ENCODE results near the gene TIMM23. TPM values are rescaled to one million over a fixed set of nuclear protein-coding genes. Genes with fewer than 3 reads are reported as not detected.

Gene TIMM23
- total RNA-seq, 4 donors from 2014 or later: 17.2 to 52.6 (median 35.9) TPM

DNA sequence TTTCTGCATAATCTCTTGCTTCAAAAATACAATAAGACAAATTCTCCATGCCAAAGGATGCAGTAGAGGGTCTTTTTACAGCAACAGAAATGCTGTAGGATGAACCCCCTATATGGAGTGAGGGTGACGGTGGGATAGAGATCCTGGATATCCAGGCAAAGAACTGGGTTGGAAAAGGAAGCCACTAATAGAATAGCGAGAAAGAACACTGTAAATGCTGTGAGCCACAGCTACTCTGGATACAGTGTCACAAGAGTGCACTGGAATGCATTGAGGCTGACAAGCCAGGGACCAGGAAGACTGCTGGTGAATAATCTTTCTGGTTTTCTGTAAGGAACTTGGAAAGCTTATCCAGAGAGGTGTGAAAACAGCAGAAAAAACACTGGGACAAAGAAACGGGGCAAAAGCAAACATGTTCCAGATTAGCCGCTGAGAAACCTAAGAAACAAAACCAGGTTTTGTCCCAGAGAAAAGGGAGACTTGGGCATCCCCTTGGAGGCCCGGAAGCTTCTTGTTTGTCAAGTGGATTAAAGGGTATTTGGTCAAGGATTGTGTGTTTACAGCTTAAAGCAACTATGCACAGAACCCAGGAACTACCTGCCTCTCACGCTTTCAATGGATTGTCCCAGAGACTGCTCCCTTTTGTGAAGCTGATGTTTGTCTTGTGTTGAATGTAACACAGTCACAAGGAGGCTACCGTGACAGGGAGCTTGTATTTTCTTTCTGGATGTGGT, 79.9 kb downstream of the TIMM23 start:
- Histone ChIP-seq H3K27ac (no peak overlapping the region), H3K27me3 (no peaks in the 10 kb centered on the region), H3K4me1 (no peaks in the 10 kb centered on the region), H3K36me3 (no peaks in the 10 kb centered on the region), H3K4me3 (no peak overlapping the region), H3K9me3 (no peaks in the 10 kb centered on the region)
- 48 to 53% methylated on average over 5 to 7 of the region's 7 CpGs for WGBS, 2 donors (ENCODE audit: low coverage in 1 of 2)
- DNase-seq: no peak
- TF ChIP-seq, protein P1, sequence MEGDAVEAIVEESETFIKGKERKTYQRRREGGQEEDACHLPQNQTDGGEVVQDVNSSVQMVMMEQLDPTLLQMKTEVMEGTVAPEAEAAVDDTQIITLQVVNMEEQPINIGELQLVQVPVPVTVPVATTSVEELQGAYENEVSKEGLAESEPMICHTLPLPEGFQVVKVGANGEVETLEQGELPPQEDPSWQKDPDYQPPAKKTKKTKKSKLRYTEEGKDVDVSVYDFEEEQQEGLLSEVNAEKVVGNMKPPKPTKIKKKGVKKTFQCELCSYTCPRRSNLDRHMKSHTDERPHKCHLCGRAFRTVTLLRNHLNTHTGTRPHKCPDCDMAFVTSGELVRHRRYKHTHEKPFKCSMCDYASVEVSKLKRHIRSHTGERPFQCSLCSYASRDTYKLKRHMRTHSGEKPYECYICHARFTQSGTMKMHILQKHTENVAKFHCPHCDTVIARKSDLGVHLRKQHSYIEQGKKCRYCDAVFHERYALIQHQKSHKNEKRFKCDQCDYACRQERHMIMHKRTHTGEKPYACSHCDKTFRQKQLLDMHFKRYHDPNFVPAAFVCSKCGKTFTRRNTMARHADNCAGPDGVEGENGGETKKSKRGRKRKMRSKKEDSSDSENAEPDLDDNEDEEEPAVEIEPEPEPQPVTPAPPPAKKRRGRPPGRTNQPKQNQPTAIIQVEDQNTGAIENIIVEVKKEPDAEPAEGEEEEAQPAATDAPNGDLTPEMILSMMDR (IDR thresholded peaks at IDR 0.05): no peak
- no peak for TF ChIP-seq EP300 (IDR thresholded peaks at IDR 0.05; ENCODE audit: low read depth)
- TF ChIP-seq POLR2A (IDR thresholded peaks at IDR 0.05): no peak
- TF ChIP-seq POLR2AphosphoS5 (IDR thresholded peaks at IDR 0.05): no peak
- in situ Hi-C loops (cut with MboI; ENCODE audit: low pct_ligation_motif_present in 1 of 4, low pct_unique_long_range_greater_than_20kb in 1 of 4, low sequenced_read_pairs in 3 of 4): no loop called here
- intact Hi-C loops (cut with DNase I; ENCODE audit: low total_unique reads): no loop called here

DNA sequence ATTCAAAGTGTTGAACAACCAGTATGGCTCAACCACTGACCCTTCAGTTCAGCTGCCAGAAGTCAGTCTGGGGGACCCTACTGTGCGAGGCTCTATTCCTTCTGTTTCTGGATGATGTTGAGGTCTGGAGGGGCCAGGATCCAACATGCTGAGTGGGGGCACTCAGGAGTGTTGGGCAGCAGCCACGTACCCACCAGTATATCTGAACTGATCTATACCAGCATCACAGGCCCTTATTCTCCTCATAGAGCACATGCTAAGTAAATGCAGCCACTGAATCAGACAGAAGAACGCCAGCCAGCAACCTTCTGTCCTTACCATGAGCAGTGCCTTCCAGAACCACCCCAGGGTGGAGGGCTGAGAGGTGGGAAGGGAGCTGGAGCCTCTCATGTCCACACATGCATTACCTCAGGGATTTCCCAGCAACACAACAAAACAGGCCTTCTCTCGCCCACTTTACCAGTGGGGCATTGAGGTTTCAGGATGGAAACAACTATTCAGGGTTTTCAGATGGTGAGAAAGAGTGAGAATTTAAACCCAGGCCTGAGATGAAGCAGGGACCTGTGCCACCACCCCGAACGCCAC, 80.6 kb downstream of the TIMM23 start:
- H3K9me3 ChIP-seq: no peaks in the 10 kb centered on the region
- in situ Hi-C loops (cut with MboI; ENCODE audit: low pct_ligation_motif_present in 1 of 4, low pct_unique_long_range_greater_than_20kb in 1 of 4, low sequenced_read_pairs in 3 of 4) (no loop called here), intact Hi-C loops (cut with DNase I; ENCODE audit: low total_unique reads) (no loop called here)
- H3K27ac ChIP-seq: no peak overlapping the region
- no peak for TF ChIP-seq POLR2AphosphoS5 (IDR thresholded peaks at IDR 0.05)
- TF ChIP-seq, protein P1 (IDR thresholded peaks at IDR 0.05): no peak
- no peak for TF ChIP-seq EP300 (IDR thresholded peaks at IDR 0.05; ENCODE audit: low read depth)
- no peak for TF ChIP-seq POLR2A (IDR thresholded peaks at IDR 0.05)
- H3K4me1 ChIP-seq: no peaks in the 10 kb centered on the region
- DNase-seq: no peak
- WGBS, 2 donors (ENCODE audit: low coverage in 1 of 2): 85 to 100% methylated on average over 2 to 6 of the region's 6 CpGs
- no peaks in the 10 kb centered on the region for H3K27me3 ChIP-seq
- H3K4me3 ChIP-seq: no peak overlapping the region
- H3K36me3 ChIP-seq: no peaks in the 10 kb centered on the region

Small RNAs within 50 kb of the gene (small RNA-seq; reads per million reads assigned to genes)
- gene SNORA74C-1: 0 reads per million in 4 donors

Other genes starting within 250 kb of the TIMM23 start
- gene WASHC2C, start 245.2 kb upstream of the TIMM23 start, total RNA-seq: 100 to 1,000 TPM in 1 of 4 donors, 10 to 100 TPM in 3; 62.7 to 126 (median 81.6) TPM
- gene AGAP4, start 125.0 kb upstream of the TIMM23 start, total RNA-seq: 10 to 100 TPM; 13.0 to 94.5 (median 34.0) TPM
- gene NCOA4, start 58.1 kb downstream of the TIMM23 start, total RNA-seq: 100 to 1,000 TPM; 129 to 208 (median 178) TPM
- gene MSMB, start 73.8 kb downstream of the TIMM23 start, total RNA-seq: not detected